GM12873 (cell line): ENCODE data around the gene IDI2.

Experiments used
- CTCF ChIP-seq: IDR thresholded peaks from 2 replicates; pipeline ENCODE4 v1.5.1; 2012; ENCODE audit warnings: low read depth, mild to moderate bottlenecking, moderate library complexity, low read length, control low read depth; ENCODE audit not compliant: insufficient read depth; ENCODE audit errors: missing control alignments

The IDI2 gene

GRCh38 chr10:1019362-1019761 lies 6.3 kb downstream of the IDI2 start:
- no peak for TF ChIP-seq CTCF

- TF ChIP-seq CTCF = no peak
These were observed 10.0 kb downstream of the IDI2 start for GRCh38 chr10:1015688-1016087.

- TF ChIP-seq CTCF = no peak
These were observed 14.0 kb downstream of the IDI2 start for GRCh38 chr10:1011696-1012095.

- no peak for TF ChIP-seq CTCF
These were observed 15.0 kb downstream of the IDI2 start for GRCh38 chr10:1010703-1011102.

GRCh38 chr10:1009071-1009494 lies 16.6 kb downstream of the IDI2 start:
- TF ChIP-seq CTCF = no peak

GRCh38 chr10:1007583-1007982 lies 18.1 kb downstream of the IDI2 start:
- TF ChIP-seq CTCF = no peak

GRCh38 chr10:1006573-1006972 lies 19.1 kb downstream of the IDI2 start:
- no peak for TF ChIP-seq CTCF
